Activated T-helper 2 cell treated with anti-CD3 and anti-CD28 coated beads, Interferon-gamma antibody, Interleukin-2, Interleukin-4, amounts not matched to agents 10 μg/mL and 5 μg/mL and 100 μg/mL, durations not matched to agents 14 hours and 24 hours and 36 hours (primary cell): ENCODE measurements around the gene UBE2L3. TPM values are rescaled to one million over a fixed set of nuclear protein-coding genes. Genes with fewer than 3 reads are reported as not detected.
"Not testable (repeated sequence)": the region's sequence is repeated elsewhere in the genome, so short reads cannot be mapped to it uniquely, and the experiment has no call there.

Experiments
- DNase-seq: peaks from one replicate; pipeline ENCODE4 v3.0.0; 2021; ENCODE audit warnings: low spot score
- H3K27ac Mint-ChIP-seq: one replicate; pipeline ENCODE4 v1.8.0; 2021; ENCODE audit warnings: mixed read lengths
- H3K27me3 Mint-ChIP-seq: one replicate; pipeline ENCODE4 v1.8.0; 2021; ENCODE audit warnings: low read depth, mixed read lengths
- H3K36me3 Mint-ChIP-seq: one replicate; pipeline ENCODE4 v1.8.0; 2021; ENCODE audit warnings: low read depth, mixed read lengths
- H3K4me1 Mint-ChIP-seq: one replicate; pipeline ENCODE4 v1.8.0; 2021; ENCODE audit warnings: low read depth, mixed read lengths
- H3K4me3 Mint-ChIP-seq: one replicate; pipeline ENCODE4 v1.8.0; 2021; ENCODE audit warnings: low read depth, mild to moderate bottlenecking, moderate library complexity, mixed read lengths
- H3K9me3 Mint-ChIP-seq: one replicate; pipeline ENCODE4 v1.8.0; 2021; ENCODE audit warnings: mixed read lengths
- intact Hi-C: fragments of 100-400 bp; cut with micrococcal nuclease; formaldehyde crosslinking; loops from one replicate; pipeline ENCODE4 v1.15.1; 2023
- total RNA-seq: library from RNA; stranded (reverse); gene quantifications from 2 replicates; pipeline ENCODE4 v1.2.3, GENCODE V29; 2022

UBE2L3 gene
- total RNA-seq, 1 donor from 2014 or later: 65.5 TPM

GRCh38 chr22:21560657-21561056 is 6.9 kb upstream of the UBE2L3 start:
- not testable (repeated sequence) for H3K4me1 Mint-ChIP-seq, H3K4me3 Mint-ChIP-seq, H3K27me3 Mint-ChIP-seq

GRCh38 chr22:21563912-21564311 is 3.6 kb upstream of the UBE2L3 start:
- Mint-ChIP-seq H3K27ac (no peak overlapping the region), H3K4me1 (peaks cover 5% of the 10 kb centered on the region), H3K36me3 (peaks cover 8% of the 10 kb centered on the region)

More at GRCh38 chr22:21560657-21561056, 6.9 kb upstream of the UBE2L3 start:
- H3K27ac Mint-ChIP-seq, H3K9me3 Mint-ChIP-seq, intact Hi-C loops, DNase-seq, H3K36me3 Mint-ChIP-seq: not testable (repeated sequence)

GRCh38 chr22:21564411-21564810 is 3.1 kb upstream of the UBE2L3 start:
- H3K27me3 Mint-ChIP-seq: peaks cover 6% of the 10 kb centered on the region
- DNase-seq: no peak
- no peaks in the 10 kb centered on the region for H3K9me3 Mint-ChIP-seq
- no peak overlapping the region for H3K27ac Mint-ChIP-seq
- H3K4me3 Mint-ChIP-seq: no peak overlapping the region
- H3K4me1 Mint-ChIP-seq: peaks cover 7% of the 10 kb centered on the region
- intact Hi-C loops: no loop called here
- peaks cover 11% of the 10 kb centered on the region for H3K36me3 Mint-ChIP-seq

More at GRCh38 chr22:21563912-21564311, 3.6 kb upstream of the UBE2L3 start:
- Mint-ChIP-seq H3K27me3 (peaks cover 6% of the 10 kb centered on the region), H3K9me3 (no peaks in the 10 kb centered on the region), H3K4me3 (no peak overlapping the region)
- DNase-seq: no peak
- intact Hi-C loops: no loop called here

- intact Hi-C loops: no loop called here
- no peaks in the 10 kb centered on the region for H3K9me3 Mint-ChIP-seq
- peaks cover 32% of the 10 kb centered on the region for H3K36me3 Mint-ChIP-seq
- H3K4me1 Mint-ChIP-seq: peaks cover 40% of the 10 kb centered on the region
- H3K4me3 Mint-ChIP-seq: peak overlapping the region; percentile 96
- H3K27me3 Mint-ChIP-seq: no peaks in the 10 kb centered on the region
- H3K27ac Mint-ChIP-seq: peak overlapping the region; percentile 90
- no peak for DNase-seq
Measured at GRCh38 chr22:21568347-21569075, 997 bp downstream of the UBE2L3 start.

GRCh38 chr22:21569076-21569427 is 1.5 kb downstream of the UBE2L3 start:
- H3K27ac Mint-ChIP-seq, intact Hi-C loops, H3K27me3 Mint-ChIP-seq, DNase-seq, H3K9me3 Mint-ChIP-seq: not testable (repeated sequence)
- peaks cover 32% of the 10 kb centered on the region for H3K36me3 Mint-ChIP-seq
- H3K4me3 Mint-ChIP-seq: peak overlapping the region; percentile 96
- H3K4me1 Mint-ChIP-seq: peaks cover 40% of the 10 kb centered on the region

GRCh38 chr22:21569459-21570170 is 2.1 kb downstream of the UBE2L3 start:
- Mint-ChIP-seq H3K4me3 (peak overlapping the region; percentile 96), H3K4me1 (peaks cover 44% of the 10 kb centered on the region), H3K9me3 (no peaks in the 10 kb centered on the region), H3K27ac (peak overlapping the region; percentile 39), H3K27me3 (no peaks in the 10 kb centered on the region), H3K36me3 (peaks cover 32% of the 10 kb centered on the region)
- no peak for DNase-seq
- intact Hi-C loops: loop anchor here (2.0 kb wide), 1 partner anchor 73 kb away; the partner anchor contains the start of gene SDF2L1

- peaks cover 44% of the 10 kb centered on the region for H3K4me1 Mint-ChIP-seq
Measured at GRCh38 chr22:21570398-21570797, 2.9 kb downstream of the UBE2L3 start.

GRCh38 chr22:21571679-21572078 is 4.2 kb downstream of the UBE2L3 start:
- Mint-ChIP-seq H3K27me3 (no peaks in the 10 kb centered on the region), H3K4me3 (peak overlapping the region; percentile 66), H3K9me3 (no peaks in the 10 kb centered on the region), H3K36me3 (peaks cover 35% of the 10 kb centered on the region), H3K27ac (peak overlapping the region; percentile 92), H3K4me1 (peaks cover 44% of the 10 kb centered on the region)
- no peak for DNase-seq
- intact Hi-C loops: loop anchor here (1.0 to 2.0 kb wide), 3 partner anchors 17 to 71 kb away; partner anchors contain the start of gene SDF2L1

More at GRCh38 chr22:21570398-21570797, 2.9 kb downstream of the UBE2L3 start:
- intact Hi-C loops: loop anchor here (2.0 kb wide), 1 partner anchor 72 kb away; the partner anchor contains the start of gene SDF2L1
- Mint-ChIP-seq H3K27ac (no peak overlapping the region), H3K4me3 (no peak overlapping the region), H3K9me3 (no peaks in the 10 kb centered on the region), H3K27me3 (no peaks in the 10 kb centered on the region), H3K36me3 (peaks cover 32% of the 10 kb centered on the region)
- no peak for DNase-seq

GRCh38 chr22:21573293-21573734 is 5.8 kb downstream of the UBE2L3 start:
- intact Hi-C loops: no loop called here
- Mint-ChIP-seq H3K9me3 (no peaks in the 10 kb centered on the region), H3K4me1 (peaks cover 44% of the 10 kb centered on the region), H3K4me3 (no peak overlapping the region), H3K27me3 (no peaks in the 10 kb centered on the region), H3K27ac (no peak overlapping the region), H3K36me3 (peaks cover 37% of the 10 kb centered on the region)
- no peak for DNase-seq

GRCh38 chr22:21573750-21574494 is 6.4 kb downstream of the UBE2L3 start:
- Mint-ChIP-seq H3K9me3 (no peaks in the 10 kb centered on the region), H3K27ac (no peak overlapping the region), H3K36me3 (peaks cover 32% of the 10 kb centered on the region), H3K4me1 (peaks cover 39% of the 10 kb centered on the region), H3K4me3 (no peak overlapping the region), H3K27me3 (no peaks in the 10 kb centered on the region)
- intact Hi-C loops: no loop called here
- no peak for DNase-seq

- no peak overlapping the region for H3K27ac Mint-ChIP-seq
- H3K36me3 Mint-ChIP-seq: peaks cover 17% of the 10 kb centered on the region
- H3K9me3 Mint-ChIP-seq: no peaks in the 10 kb centered on the region
- no peaks in the 10 kb centered on the region for H3K27me3 Mint-ChIP-seq
- intact Hi-C loops: no loop called here
- no peak overlapping the region for H3K4me3 Mint-ChIP-seq
- DNase-seq: no peak
- peaks cover 4% of the 10 kb centered on the region for H3K4me1 Mint-ChIP-seq
Measured at GRCh38 chr22:21579474-21579851, 11.9 kb downstream of the UBE2L3 start.

- H3K9me3 Mint-ChIP-seq, DNase-seq, H3K27me3 Mint-ChIP-seq, H3K4me1 Mint-ChIP-seq, H3K4me3 Mint-ChIP-seq, H3K27ac Mint-ChIP-seq, intact Hi-C loops: not testable (repeated sequence)
- H3K36me3 Mint-ChIP-seq: peaks cover 22% of the 10 kb centered on the region
Measured at GRCh38 chr22:21580623-21581007, 13.1 kb downstream of the UBE2L3 start.
